Measurements from ENCODE around the gene LSM4. TPM values are rescaled to one million over a fixed set of nuclear protein-coding genes. Genes with fewer than 3 reads are reported as not detected.
"Not testable (repeated sequence)": the region's sequence is repeated elsewhere in the genome, so short reads cannot be mapped to it uniquely, and the experiment has no call there.

LSM4 gene
- total RNA-seq, 1 donor from 2014 or later: 196 TPM

DNA sequence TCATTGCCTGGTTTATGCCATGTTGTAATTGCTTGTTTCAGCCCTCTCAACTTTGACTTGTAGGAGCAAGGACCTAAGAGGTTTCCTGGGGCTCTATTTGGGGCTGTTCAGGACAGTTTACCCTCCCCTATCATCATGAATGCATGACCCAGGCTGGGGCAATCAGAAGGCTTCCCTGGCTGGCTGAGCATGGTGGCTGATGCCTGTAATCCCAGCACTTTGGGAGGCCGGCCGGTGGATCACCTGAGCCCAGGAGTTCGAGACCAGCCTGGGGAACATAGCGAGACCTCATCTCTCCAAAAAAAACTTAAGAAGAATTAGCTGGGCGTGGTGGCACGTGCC is 6.1 kb upstream of the LSM4 start:
- Mint-ChIP-seq H3K4me3 (peak overlapping the region; percentile 83), H3K27me3 (no peaks in the 10 kb centered on the region), H3K36me3 (no peaks in the 10 kb centered on the region), H3K4me1 (ENCODE audit: unreplicated experiment) (peaks cover 15% of the 10 kb centered on the region), H3K9me3 (no peaks in the 10 kb centered on the region), H3K27ac (peak overlapping the region; percentile 92)
- no peak for DNase-seq (ENCODE audit: extremely low spot score, unreplicated experiment)
- TF ChIP-seq, protein P1, sequence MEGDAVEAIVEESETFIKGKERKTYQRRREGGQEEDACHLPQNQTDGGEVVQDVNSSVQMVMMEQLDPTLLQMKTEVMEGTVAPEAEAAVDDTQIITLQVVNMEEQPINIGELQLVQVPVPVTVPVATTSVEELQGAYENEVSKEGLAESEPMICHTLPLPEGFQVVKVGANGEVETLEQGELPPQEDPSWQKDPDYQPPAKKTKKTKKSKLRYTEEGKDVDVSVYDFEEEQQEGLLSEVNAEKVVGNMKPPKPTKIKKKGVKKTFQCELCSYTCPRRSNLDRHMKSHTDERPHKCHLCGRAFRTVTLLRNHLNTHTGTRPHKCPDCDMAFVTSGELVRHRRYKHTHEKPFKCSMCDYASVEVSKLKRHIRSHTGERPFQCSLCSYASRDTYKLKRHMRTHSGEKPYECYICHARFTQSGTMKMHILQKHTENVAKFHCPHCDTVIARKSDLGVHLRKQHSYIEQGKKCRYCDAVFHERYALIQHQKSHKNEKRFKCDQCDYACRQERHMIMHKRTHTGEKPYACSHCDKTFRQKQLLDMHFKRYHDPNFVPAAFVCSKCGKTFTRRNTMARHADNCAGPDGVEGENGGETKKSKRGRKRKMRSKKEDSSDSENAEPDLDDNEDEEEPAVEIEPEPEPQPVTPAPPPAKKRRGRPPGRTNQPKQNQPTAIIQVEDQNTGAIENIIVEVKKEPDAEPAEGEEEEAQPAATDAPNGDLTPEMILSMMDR (conservative IDR thresholded peaks at IDR 0.05): no peak

DNA sequence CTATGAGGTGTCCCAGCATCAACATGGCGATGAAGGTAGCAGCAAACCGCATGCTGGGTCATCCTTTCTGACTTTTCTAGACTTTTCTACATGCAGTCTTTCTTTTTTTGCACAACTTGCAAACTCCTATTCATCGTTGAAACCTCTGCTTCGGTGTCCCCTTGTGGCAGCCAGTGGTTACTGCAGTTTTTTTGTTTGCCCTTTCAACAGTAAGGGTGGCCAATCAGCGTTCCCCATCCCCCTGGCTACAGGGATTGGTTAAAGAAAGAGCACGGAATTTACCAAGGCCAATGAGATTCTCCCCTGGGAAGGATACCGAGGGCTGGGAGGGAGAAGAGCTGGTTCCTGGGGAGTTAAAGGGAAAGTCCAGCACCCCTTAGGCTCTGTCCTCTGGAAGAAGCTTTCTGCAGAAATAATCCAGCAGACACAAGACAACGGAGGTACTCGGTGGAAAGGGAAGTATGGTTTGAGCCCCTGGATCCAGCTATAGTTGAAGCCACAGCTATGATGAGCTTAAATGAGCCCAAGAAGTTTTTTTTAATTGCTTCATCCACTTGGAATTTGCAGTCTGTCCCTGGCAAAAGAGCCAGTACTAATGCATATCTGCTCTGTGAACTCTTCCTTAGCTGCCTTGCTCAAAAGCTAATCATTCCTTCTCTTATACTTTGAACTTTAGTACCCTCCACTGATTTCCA is 5.6 kb upstream of the LSM4 start:
- TF ChIP-seq, protein P1 (conservative IDR thresholded peaks at IDR 0.05): peak; percentile 89
- DNase-seq (ENCODE audit: extremely low spot score, unreplicated experiment): peak; percentile 85
- no peaks in the 10 kb centered on the region for H3K36me3 Mint-ChIP-seq
- peak overlapping the region; percentile 83 for H3K4me3 Mint-ChIP-seq
- no peaks in the 10 kb centered on the region for H3K27me3 Mint-ChIP-seq
- H3K27ac Mint-ChIP-seq: peak overlapping the region; percentile 92
- peaks cover 20% of the 10 kb centered on the region for H3K4me1 Mint-ChIP-seq (ENCODE audit: unreplicated experiment)
- H3K9me3 Mint-ChIP-seq: no peaks in the 10 kb centered on the region

DNA sequence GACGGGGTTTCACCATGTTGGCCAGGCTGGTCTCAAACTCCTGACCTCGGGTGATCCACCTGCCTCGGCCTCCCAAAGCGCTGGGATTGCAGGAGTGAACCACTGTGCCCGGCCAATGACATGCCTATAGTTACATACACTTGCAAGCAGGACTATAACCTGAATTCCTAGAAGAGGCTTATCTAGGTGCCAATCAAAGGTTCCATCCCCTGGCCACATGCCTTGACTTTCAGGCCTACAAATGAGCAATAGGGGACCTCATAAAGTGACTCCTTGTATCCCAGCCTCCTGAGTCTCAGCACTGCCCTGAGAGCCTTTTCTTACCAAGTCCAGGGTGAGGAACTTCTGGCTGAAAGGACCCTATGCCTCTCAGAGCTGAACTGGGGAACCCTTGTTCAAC is 3.9 kb upstream of the LSM4 start:
- H3K27ac Mint-ChIP-seq: no peak overlapping the region
- DNase-seq (ENCODE audit: extremely low spot score, unreplicated experiment): no peak
- no peaks in the 10 kb centered on the region for H3K27me3 Mint-ChIP-seq

DNA sequence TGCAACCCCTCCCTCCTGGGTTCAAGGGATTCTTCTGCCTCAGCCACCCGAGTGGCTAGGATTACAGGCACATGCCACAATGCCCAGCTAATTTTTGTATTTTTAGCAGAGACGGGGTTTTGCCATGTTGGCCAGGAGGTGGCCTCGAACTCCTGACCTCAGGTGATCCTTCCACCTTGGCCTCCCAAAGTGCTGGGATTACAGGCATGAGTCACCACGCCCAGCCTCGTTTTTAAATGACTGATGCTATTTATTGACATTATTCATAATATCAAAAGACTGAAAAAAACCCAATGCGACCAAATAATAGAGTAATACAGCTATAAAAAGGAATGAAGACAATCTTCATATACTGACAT is 1.5 kb upstream of the LSM4 start:
- H3K36me3 Mint-ChIP-seq; H3K9me3 Mint-ChIP-seq; DNase-seq (ENCODE audit: extremely low spot score, unreplicated experiment); H3K27me3 Mint-ChIP-seq: not testable (repeated sequence)
- Mint-ChIP-seq H3K4me1 (ENCODE audit: unreplicated experiment) (peaks cover 45% of the 10 kb centered on the region), H3K27ac (peak overlapping the region; percentile 96), H3K4me3 (peak overlapping the region; percentile 9)

More for the DNA sequence above, 3.9 kb upstream of the LSM4 start:
- H3K36me3 Mint-ChIP-seq: no peaks in the 10 kb centered on the region
- no peaks in the 10 kb centered on the region for H3K9me3 Mint-ChIP-seq
- H3K4me3 Mint-ChIP-seq: no peak overlapping the region
- TF ChIP-seq, protein P1 (conservative IDR thresholded peaks at IDR 0.05): no peak
- H3K4me1 Mint-ChIP-seq (ENCODE audit: unreplicated experiment): peaks cover 31% of the 10 kb centered on the region

DNA sequence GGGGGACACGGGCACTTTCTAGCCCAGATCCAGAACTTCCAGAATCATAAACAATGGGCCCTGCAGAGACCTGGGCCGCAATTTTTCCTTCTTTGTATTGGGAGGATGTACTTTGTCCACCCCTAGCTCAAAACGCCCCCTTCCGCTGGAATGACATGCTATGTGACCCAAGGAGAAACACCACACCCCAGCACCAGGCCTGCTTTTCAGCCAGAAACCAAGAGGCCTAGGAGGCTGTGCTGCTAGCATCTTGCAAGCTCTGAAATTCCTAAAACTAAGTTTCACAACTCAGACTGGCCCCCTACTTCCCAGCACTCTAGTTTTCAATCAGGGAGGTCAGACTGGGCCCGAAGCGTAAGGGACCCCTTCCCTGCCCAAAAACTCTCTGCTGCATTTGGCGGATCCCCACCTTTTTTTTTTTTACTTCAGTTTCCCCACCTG is 538 bp downstream of the LSM4 start:
- peak overlapping the region; percentile 88 for H3K4me3 Mint-ChIP-seq
- DNase-seq (ENCODE audit: extremely low spot score, unreplicated experiment): no peak
- H3K27ac Mint-ChIP-seq: peak overlapping the region; percentile 96
- H3K36me3 Mint-ChIP-seq: peaks cover 5% of the 10 kb centered on the region
- H3K27me3 Mint-ChIP-seq: no peaks in the 10 kb centered on the region
- H3K4me1 Mint-ChIP-seq (ENCODE audit: unreplicated experiment): peaks cover 38% of the 10 kb centered on the region
- no peaks in the 10 kb centered on the region for H3K9me3 Mint-ChIP-seq
- TF ChIP-seq, protein P1 (conservative IDR thresholded peaks at IDR 0.05): no peak

DNA sequence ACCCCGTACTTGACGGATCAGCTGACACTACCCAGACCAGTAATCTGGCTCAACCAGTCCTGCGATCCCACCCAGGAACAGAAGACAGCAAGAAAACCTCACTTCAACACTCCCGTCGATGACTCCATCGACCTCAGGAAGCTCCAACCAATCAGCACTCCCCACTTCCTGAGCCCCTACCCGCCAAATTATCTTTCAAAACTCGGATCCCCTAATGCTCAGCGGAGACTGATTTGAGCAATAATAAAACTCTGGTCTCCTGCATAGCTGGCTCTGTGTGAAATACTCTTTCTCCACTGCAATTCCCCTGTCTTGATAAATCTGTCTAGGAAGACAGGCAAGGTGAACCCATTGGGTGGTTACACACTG is 1.2 kb downstream of the LSM4 start:
- H3K36me3 Mint-ChIP-seq: peaks cover 5% of the 10 kb centered on the region
- peak overlapping the region; percentile 96 for H3K27ac Mint-ChIP-seq
- DNase-seq (ENCODE audit: extremely low spot score, unreplicated experiment): no peak
- H3K27me3 Mint-ChIP-seq: no peaks in the 10 kb centered on the region
- peak overlapping the region; percentile 88 for H3K4me3 Mint-ChIP-seq
- peaks cover 38% of the 10 kb centered on the region for H3K4me1 Mint-ChIP-seq (ENCODE audit: unreplicated experiment)
- TF ChIP-seq, protein P1 (conservative IDR thresholded peaks at IDR 0.05): no peak
- H3K9me3 Mint-ChIP-seq: no peaks in the 10 kb centered on the region
